ENCODE measurements around the gene MYO6. TPM values are rescaled to one million over a fixed set of nuclear protein-coding genes. Genes with fewer than 3 reads are reported as not detected.

The MYO6 gene
- total and polyA plus RNA-seq, 2 experiments from 2014 or later = 39.8 to 71.1 TPM

DNA sequence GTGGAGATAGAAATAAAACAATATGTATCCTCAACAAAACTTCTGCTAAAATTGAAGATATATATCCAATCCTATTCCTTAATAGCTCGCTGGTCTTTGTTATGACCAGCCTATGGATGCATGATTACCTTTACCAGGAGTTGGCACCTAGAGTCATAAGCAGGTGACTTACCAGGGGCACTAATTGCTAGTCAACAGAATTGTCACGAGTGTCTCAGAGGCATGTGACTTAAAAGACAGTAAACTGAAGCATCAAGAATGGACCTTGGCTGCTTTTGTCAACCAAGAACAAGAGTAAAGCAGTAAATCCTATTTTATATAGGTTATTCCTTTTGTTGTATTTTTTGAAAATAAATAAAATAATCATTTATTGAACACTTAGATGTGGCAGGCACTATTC lies 115.4 kb downstream of the MYO6 start:
- TF ChIP-seq, protein P1, sequence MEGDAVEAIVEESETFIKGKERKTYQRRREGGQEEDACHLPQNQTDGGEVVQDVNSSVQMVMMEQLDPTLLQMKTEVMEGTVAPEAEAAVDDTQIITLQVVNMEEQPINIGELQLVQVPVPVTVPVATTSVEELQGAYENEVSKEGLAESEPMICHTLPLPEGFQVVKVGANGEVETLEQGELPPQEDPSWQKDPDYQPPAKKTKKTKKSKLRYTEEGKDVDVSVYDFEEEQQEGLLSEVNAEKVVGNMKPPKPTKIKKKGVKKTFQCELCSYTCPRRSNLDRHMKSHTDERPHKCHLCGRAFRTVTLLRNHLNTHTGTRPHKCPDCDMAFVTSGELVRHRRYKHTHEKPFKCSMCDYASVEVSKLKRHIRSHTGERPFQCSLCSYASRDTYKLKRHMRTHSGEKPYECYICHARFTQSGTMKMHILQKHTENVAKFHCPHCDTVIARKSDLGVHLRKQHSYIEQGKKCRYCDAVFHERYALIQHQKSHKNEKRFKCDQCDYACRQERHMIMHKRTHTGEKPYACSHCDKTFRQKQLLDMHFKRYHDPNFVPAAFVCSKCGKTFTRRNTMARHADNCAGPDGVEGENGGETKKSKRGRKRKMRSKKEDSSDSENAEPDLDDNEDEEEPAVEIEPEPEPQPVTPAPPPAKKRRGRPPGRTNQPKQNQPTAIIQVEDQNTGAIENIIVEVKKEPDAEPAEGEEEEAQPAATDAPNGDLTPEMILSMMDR (IDR thresholded peaks at IDR 0.05; ENCODE audit: poor library complexity) = no peak
- TF ChIP-seq EZH2 (IDR thresholded peaks at IDR 0.05; ENCODE audit: borderline replicate concordance) (no peak), EZH2phosphoT487 (IDR thresholded peaks at IDR 0.05; ENCODE audit: low read depth, severe bottlenecking, unreplicated experiment) (no peak)
- peak; percentile 13 for DNase-seq (ENCODE audit: low spot score)
- no peaks in the 10 kb centered on the region for H3K9me3 ChIP-seq (ENCODE audit: low read depth)

DNA sequence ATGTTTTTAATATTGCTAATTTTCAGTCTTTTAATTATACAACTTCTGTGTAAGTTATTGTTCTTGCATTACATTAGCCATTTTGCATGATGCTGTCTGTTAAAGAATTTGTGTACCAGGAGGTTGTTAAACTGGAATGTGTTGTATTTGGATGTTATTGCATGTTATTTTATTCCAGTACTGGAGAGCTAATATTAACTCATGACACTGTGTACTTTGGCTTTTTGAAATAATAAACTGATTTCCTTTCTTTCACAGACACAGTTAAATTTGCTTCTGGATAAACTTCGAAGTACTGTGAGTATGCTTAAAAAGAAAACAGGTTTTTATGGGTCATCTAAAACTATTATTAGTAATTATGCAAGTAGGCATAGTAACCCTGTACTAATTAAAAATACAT lies 121.3 kb downstream of the MYO6 start:
- no peaks in the 10 kb centered on the region for H3K9me3 ChIP-seq (ENCODE audit: low read depth)
- no peak overlapping the region for H3K27ac ChIP-seq
- no peaks in the 10 kb centered on the region for H3K4me1 ChIP-seq (ENCODE audit: insufficient read depth)
- no peaks in the 10 kb centered on the region for H3K27me3 ChIP-seq
- no peak overlapping the region for H3K4me2 ChIP-seq
- no peaks in the 10 kb centered on the region for H3K36me3 ChIP-seq (replicated peaks; ENCODE audit: insufficient read depth, low read depth)
- H3K79me2 ChIP-seq = no peaks in the 10 kb centered on the region
- no peak overlapping the region for H2AFZ ChIP-seq
- H3K9me2 ChIP-seq (replicated peaks; ENCODE audit: insufficient read depth) = no peaks in the 10 kb centered on the region
- no peak for DNase-seq (ENCODE audit: low spot score)
- H4K20me1 ChIP-seq (ENCODE audit: insufficient read depth, poor library complexity, severe bottlenecking) = no peaks in the 10 kb centered on the region
- TF ChIP-seq, protein P1 (IDR thresholded peaks at IDR 0.05; ENCODE audit: poor library complexity) = no peak
- H3K4me3 ChIP-seq = no peak overlapping the region
- WGBS (ENCODE audit: low lambda C conversion rate, missing lambda C conversion rate) = 79% methylated on average over 1 of the region's 1 CpG

More for the DNA sequence above, 115.4 kb downstream of the MYO6 start:
- H3K4me3 ChIP-seq = no peak overlapping the region
- 92% methylated on average over 2 of the region's 2 CpGs for WGBS (ENCODE audit: low lambda C conversion rate, missing lambda C conversion rate)
- no peak overlapping the region for H2AFZ ChIP-seq
- no peaks in the 10 kb centered on the region for H3K9me2 ChIP-seq (replicated peaks; ENCODE audit: insufficient read depth)
- H4K20me1 ChIP-seq (ENCODE audit: insufficient read depth, poor library complexity, severe bottlenecking) = no peaks in the 10 kb centered on the region
- H3K4me1 ChIP-seq (ENCODE audit: insufficient read depth) = no peaks in the 10 kb centered on the region
- H3K27ac ChIP-seq = peak overlapping the region; percentile 35
- H3K36me3 ChIP-seq (replicated peaks; ENCODE audit: insufficient read depth, low read depth) = no peaks in the 10 kb centered on the region
- no peaks in the 10 kb centered on the region for H3K79me2 ChIP-seq
- H3K4me2 ChIP-seq = no peak overlapping the region
- H3K27me3 ChIP-seq = no peaks in the 10 kb centered on the region

DNA sequence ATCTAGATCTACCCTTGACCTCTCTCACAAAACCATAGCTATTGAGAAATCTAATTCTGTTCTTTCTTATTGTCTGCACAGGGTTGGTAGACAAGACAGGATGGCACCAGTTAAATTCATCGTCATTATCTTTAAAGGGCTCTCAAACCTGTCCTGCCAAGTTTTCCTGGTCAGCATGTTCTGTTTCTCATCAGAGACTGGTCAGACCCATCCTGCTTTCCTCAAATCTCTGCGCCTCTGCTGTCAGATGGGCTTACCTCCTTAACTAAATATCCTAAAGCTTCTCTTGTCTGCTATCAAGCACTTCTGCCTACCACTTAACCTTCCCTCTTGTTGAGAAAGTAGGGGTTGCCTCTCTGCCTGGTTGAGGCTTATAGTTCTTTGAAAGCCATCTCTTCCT lies 125.2 kb downstream of the MYO6 start:
- Histone ChIP-seq H3K4me1 (ENCODE audit: insufficient read depth) (no peaks in the 10 kb centered on the region), H3K27me3 (no peaks in the 10 kb centered on the region), H3K9me2 (replicated peaks; ENCODE audit: insufficient read depth) (no peaks in the 10 kb centered on the region), H4K20me1 (ENCODE audit: insufficient read depth, poor library complexity, severe bottlenecking) (no peaks in the 10 kb centered on the region), H3K4me3 (no peak overlapping the region), H3K36me3 (replicated peaks; ENCODE audit: insufficient read depth, low read depth) (no peaks in the 10 kb centered on the region), H2AFZ (no peak overlapping the region), H3K79me2 (no peaks in the 10 kb centered on the region), H3K4me2 (no peak overlapping the region), H3K9me3 (ENCODE audit: low read depth) (no peaks in the 10 kb centered on the region), H3K27ac (no peak overlapping the region)
- 58% methylated on average over 2 of the region's 2 CpGs for WGBS (ENCODE audit: low lambda C conversion rate, missing lambda C conversion rate)
- no peak for DNase-seq (ENCODE audit: low spot score)
- TF ChIP-seq EZH2 (IDR thresholded peaks at IDR 0.05; ENCODE audit: borderline replicate concordance) (no peak), EZH2phosphoT487 (IDR thresholded peaks at IDR 0.05; ENCODE audit: low read depth, severe bottlenecking, unreplicated experiment) (no peak)
- TF ChIP-seq, protein P1 (IDR thresholded peaks at IDR 0.05; ENCODE audit: poor library complexity) = no peak

DNA sequence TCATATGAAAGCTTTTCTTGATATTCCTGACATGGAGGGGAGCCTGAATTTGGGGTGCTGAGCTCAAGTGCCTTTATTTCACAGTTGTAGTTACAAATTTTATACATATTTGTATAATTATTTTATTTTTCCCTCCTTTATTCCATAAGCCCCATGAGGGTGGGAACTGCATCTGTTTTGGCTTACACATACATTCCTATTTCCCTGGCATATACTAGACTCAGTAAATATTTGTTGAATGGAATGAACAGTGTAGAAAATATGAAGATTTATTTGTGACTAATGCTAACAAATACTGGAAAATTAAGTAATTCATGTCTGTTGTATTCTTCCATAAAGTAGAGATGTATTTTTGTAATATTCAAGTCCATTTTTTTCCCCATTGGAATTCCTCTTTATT lies 127.1 kb downstream of the MYO6 start:
- H4K20me1 ChIP-seq (ENCODE audit: insufficient read depth, poor library complexity, severe bottlenecking) = no peaks in the 10 kb centered on the region
- no peaks in the 10 kb centered on the region for H3K79me2 ChIP-seq
- no peaks in the 10 kb centered on the region for H3K4me1 ChIP-seq (ENCODE audit: insufficient read depth)
- no peak overlapping the region for H2AFZ ChIP-seq
- no peak for TF ChIP-seq EZH2 (IDR thresholded peaks at IDR 0.05; ENCODE audit: borderline replicate concordance)
- TF ChIP-seq, protein P1 (IDR thresholded peaks at IDR 0.05; ENCODE audit: poor library complexity) = no peak
- TF ChIP-seq EZH2phosphoT487 (IDR thresholded peaks at IDR 0.05; ENCODE audit: low read depth, severe bottlenecking, unreplicated experiment) = no peak
- no peak overlapping the region for H3K4me3 ChIP-seq
- no peaks in the 10 kb centered on the region for H3K36me3 ChIP-seq (replicated peaks; ENCODE audit: insufficient read depth, low read depth)
- H3K27me3 ChIP-seq = no peaks in the 10 kb centered on the region
- H3K9me3 ChIP-seq (ENCODE audit: low read depth) = no peaks in the 10 kb centered on the region
- no peak for DNase-seq (ENCODE audit: low spot score)
- no peaks in the 10 kb centered on the region for H3K9me2 ChIP-seq (replicated peaks; ENCODE audit: insufficient read depth)
- no peak overlapping the region for H3K27ac ChIP-seq
- H3K4me2 ChIP-seq = no peak overlapping the region
